NB4 (cell line): ENCODE measurements around the gene RUNX3.

ENCODE experiments used
- CTCF ChIP-seq: IDR thresholded peaks from one replicate; pipeline ENCODE4 v1.5.1; 2012; ENCODE audit warnings: low read depth, low read length
- POLR2A ChIP-seq: IDR thresholded peaks from 2 replicates; pipeline ENCODE4 v1.6.1; 2011; ENCODE audit warnings: mild to moderate bottlenecking; ENCODE audit not compliant: insufficient read length; ENCODE audit errors: extremely low read depth

GRCh38 chr1:24963099-24963872 lies 33.2 kb upstream of the RUNX3 start:
- TF ChIP-seq CTCF (no peak), POLR2A (no peak)
